Hepatocyte (in vitro differentiated cells): ENCODE measurements around the gene RBFOX2.

ENCODE experiments used
- EZH2 ChIP-seq: fragments of 200-600 bp; sonication (generic); IDR thresholded peaks from 2 replicates; pipeline ENCODE4 v1.6.1; 2016; ENCODE audit warnings: antibody characterized with exemption, mild to moderate bottlenecking, borderline replicate concordance
- EZH2phosphoT487 ChIP-seq: fragments of 200-600 bp; sonication (generic); IDR thresholded peaks from one replicate; pipeline ENCODE4 v1.6.1; 2018; ENCODE audit warnings: antibody characterized with exemption, mild to moderate bottlenecking, low read depth, moderate library complexity; ENCODE audit not compliant: unreplicated experiment, severe bottlenecking
- TF ChIP-seq, protein P1 (sequence below): fragments of 200-600 bp; sonication (generic); IDR thresholded peaks from 2 replicates; pipeline ENCODE4 v1.5.1; 2016; ENCODE audit warnings: antibody characterized with exemption, mild to moderate bottlenecking; ENCODE audit not compliant: poor library complexity

DNA sequence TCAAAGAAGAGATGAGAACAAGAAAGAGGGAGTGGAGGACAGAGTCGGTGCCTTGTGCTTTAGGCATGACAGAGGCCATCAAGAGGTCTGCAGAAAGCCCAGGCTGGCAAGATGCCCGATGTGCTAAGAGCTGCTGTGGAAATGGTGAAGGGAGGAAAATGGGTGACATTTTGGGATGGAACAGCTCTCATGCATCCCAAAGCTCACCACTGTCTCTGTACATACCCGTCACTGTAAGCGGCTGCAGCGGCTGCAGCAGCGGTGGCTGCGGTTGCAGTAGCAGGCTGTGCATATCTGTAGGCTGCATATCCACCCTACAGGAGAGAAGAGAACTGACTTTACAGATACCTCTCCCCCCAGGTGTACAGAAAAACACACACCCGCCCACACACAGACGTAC, 282.4 kb downstream of the RBFOX2 start:
- TF ChIP-seq, protein P1, sequence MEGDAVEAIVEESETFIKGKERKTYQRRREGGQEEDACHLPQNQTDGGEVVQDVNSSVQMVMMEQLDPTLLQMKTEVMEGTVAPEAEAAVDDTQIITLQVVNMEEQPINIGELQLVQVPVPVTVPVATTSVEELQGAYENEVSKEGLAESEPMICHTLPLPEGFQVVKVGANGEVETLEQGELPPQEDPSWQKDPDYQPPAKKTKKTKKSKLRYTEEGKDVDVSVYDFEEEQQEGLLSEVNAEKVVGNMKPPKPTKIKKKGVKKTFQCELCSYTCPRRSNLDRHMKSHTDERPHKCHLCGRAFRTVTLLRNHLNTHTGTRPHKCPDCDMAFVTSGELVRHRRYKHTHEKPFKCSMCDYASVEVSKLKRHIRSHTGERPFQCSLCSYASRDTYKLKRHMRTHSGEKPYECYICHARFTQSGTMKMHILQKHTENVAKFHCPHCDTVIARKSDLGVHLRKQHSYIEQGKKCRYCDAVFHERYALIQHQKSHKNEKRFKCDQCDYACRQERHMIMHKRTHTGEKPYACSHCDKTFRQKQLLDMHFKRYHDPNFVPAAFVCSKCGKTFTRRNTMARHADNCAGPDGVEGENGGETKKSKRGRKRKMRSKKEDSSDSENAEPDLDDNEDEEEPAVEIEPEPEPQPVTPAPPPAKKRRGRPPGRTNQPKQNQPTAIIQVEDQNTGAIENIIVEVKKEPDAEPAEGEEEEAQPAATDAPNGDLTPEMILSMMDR = no peak
- no peak for TF ChIP-seq EZH2phosphoT487
- TF ChIP-seq EZH2 = no peak
